NCI-H2107 (cell line): ENCODE measurements around the gene COP1.
"Not testable (repeated sequence)": the region's sequence is repeated elsewhere in the genome, so short reads cannot be mapped to it uniquely, and the experiment has no call there.

Experiments
- DNase-seq: peaks from one replicate; lab custom pipeline; 2025; lab: John Stamatoyannopoulos, UW

Gene COP1

DNA sequence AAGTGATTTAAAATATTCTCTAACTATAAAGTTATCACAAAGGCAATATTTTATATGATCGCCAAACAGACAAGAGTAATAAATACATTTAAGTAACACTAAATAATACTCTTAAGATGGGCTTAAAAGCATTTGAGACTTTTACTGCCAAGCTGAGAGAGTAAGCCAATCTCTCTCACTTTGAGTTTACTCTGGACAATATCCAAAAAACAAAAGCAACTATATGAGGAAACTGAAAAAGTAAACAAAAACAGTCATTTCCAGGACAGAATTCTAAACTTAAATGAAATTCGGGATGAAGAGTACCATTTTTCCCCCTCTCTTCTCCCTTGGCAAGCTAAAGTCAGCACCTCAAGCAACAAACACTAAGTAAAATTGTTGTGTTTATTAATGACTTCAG, 173.2 kb downstream of the COP1 start:
- DNase-seq = no peak

DNA sequence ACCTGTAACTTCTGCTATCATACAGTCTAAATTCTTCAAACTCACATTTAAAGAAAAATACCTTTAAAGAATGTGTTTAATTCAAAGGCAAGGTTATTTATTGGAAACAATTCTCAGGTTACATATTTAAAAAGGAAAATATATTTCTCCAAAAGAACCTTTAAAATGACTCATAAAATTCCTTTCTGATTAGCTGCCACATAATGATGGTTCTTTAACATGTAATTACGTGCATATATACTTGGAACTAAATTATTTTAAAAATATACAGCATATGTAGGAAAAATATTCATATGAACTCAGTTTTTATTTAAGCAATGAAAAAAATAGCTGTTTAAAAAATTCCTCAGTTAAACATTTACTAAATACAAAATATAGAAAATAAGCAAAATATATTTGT, 173.6 kb downstream of the COP1 start:
- no peak for DNase-seq

DNA sequence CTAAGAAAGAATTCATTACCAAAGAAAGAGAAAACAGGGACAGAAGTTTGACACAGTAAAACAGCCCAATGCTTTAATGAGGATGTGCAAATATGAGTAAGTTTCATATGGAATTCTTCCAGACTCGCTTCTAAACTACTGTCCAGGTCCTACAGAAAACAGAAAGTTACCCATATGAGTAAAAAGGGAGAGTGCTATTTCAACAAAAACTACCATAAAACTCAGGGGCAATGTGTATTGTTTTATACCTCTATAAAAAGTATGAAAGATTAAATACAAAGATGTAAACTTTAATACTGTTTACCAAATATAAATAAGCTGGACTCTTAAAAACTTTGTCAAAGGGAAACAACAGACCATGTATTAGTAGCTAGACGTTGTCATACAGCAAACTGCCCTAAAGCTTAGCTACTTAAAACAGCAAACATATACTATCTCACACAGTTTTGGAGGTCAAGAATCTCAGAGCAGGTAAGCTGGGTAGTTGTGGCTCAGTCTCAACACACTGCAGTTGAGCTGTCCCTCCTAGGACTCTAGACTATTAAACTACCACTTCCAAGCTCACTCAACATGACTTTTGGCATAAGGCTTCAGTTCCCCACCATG, 174.9 kb downstream of the COP1 start:
- no peak for DNase-seq

DNA sequence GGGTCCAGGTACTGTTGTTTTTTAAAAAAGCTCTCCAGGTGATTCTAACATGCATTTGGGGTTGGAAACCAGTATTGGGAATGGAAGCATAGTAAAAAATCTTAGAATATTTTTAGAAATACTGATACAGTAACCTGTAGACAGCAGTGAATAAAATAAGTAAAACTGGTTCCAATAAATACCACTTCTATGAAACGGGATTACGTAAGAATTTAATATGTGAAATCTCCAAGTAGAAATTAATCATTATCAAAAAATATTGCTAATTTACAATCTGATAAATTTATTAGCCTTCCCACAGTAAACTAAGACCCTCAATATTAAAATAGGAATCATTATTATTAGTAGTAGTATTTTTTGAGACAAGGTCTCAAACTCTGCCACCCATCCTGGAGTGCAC, 177.5 kb downstream of the COP1 start:
- no peak for DNase-seq

DNA sequence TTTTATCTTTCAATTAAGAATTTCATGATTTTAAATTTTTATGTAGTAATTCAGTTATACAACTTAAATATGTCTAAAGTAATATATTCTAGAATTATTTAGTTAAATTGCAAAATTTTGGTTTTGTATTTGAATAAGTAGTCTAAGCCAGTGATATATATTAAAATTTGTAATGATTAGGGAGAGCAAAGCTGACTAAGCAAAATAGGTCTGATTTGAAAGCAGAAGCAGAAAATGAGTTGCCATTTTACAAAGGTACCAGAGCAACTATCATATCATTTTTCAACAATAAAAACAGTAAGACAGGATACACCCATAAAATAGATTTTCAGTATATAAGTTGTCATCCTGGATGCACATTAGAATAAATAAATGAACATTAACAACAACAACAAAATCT, 177.9 kb downstream of the COP1 start:
- no peak for DNase-seq

DNA sequence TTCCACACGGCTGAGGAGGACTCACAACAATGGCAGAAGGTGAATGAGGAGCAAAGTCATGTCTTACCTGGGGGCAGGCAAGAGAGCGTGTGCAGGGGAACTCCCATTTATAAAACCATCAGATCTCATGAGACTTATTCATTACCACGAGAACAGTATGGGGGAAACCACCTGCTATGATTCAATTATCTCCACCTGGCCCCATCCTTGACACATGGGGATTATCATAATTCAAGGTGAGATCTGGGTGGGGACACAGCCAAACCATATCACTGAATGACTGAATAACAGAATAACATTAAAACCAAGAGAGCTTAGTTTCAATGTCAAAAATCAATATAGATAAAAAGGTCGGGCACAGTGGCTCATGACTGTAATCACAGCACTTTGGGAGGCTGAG, 179.2 kb downstream of the COP1 start:
- not testable (repeated sequence) for DNase-seq

DNA sequence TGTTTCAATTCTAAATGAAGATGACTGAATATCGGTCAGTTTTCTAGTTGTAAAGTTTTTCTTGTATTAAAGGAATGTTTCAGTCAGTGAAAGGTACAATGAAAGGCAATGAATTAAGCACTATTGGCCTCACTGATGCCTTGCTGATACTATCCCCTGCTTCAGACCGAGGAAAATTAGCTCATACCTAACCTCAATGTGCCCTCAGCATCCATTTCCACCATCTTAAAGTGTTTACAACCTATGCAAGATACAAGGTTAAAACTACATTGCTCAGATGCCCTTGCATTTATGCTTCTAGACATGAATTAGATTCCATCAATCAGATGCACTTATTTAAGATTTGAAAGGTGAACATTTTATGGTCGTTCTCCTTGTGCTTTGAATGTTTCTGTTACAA, 184.5 kb downstream of the COP1 start:
- DNase-seq = no peak

DNA sequence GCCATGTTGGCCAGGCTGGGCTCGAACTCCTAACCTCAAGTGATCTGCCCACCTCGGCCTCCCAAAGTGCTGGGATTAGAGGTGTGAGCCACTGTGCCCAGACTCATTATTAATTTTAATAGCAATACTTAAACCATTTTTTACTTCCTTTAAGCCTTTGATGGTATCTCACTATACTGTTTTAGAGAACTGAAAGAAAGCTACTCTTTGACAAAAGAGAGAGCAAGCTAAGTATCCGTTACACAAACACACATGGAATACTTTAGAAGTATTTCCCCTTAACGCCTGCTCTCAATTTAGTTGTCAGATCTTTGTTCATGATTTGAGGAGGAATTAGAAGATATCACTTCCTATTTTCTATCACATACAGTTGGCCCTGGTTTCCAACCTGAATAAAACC, 189.4 kb downstream of the COP1 start:
- DNase-seq = no peak

DNA sequence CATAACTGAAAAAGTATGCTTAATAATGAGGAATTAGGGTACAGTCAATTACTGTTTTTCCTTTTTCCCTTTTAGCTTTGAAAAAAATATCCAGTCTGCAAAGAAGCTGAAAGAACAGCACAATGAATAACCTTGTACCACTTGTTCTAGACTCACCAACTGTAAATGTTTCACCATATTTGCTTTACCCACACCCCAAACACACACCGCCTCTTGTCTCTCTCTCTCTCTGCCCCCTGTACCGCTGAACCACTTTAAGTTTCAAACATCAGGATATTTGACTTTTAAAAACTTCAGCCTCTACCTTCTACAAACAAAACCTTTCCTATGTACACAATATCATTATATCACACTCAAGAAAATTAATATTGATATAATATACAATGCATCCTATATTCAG, 197.1 kb downstream of the COP1 start:
- no peak for DNase-seq

DNA sequence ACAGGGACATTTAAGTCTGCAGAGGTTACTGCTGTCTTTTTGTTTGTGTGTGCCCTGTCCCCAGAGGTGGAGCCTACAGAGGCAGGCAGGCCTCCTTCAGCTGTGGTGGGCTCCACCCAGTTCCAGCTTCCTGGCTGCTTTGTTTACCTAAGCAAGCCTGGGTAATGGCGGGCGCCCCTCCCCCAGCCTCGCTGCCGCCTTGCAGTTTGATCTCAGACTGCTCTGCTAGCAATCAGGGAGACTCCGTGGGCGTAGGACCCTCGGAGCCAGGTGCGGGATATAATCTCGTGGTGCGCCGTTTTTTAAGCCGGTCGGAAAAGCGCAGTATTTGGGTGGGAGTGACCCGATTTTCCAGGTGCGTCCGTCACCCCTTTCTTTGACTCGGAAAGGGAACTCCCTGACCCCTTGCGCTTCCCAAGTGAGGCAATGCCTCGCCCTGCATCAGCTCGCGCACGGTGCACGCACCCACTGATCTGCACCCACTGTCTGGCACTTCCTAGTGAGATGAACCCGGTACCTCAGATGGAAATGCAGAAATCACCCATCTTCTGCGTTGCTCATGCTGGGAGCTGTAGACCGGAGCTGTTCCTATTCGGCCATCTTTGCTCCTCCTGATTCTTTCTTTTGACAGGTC, 199.2 kb downstream of the COP1 start:
- not testable (repeated sequence) for DNase-seq

DNA sequence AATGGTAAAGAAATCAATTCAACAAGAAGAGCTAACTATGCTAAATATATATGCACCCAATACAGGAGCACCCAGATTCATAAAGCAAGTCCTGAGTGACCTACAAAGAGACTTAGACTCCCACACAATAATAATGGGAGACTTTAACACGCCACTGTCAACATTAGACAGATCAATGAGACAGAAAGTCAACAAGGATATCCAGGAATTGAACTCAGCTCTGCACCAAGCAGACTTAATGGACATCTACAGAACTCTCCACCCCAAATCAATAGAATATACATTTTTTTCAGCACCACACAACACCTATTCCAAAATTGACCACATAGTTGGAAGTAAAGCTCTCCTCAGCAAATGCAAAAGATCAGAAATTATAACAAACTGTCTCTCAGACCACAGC, 212.4 kb downstream of the COP1 start:
- DNase-seq = not testable (repeated sequence)

DNA sequence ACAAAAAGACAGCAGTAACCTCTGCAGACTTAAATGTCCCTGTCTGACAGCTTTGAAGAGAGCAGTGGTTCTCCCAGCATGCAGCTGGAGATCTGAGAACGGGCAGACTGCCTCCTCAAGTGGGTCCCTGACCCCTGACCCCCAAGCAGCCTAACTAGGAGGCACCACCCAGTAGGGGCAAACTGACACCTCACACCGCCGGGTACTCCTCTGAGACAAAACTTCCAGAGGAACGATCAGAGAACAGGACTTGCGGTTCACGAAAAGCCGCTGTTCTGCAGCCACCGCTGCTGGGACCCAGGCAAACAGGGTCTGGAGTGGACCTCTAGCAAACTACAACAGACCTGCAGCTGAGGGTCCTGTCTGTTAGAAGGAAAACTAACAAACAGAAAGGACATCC, 214.3 kb downstream of the COP1 start:
- not testable (repeated sequence) for DNase-seq

DNA sequence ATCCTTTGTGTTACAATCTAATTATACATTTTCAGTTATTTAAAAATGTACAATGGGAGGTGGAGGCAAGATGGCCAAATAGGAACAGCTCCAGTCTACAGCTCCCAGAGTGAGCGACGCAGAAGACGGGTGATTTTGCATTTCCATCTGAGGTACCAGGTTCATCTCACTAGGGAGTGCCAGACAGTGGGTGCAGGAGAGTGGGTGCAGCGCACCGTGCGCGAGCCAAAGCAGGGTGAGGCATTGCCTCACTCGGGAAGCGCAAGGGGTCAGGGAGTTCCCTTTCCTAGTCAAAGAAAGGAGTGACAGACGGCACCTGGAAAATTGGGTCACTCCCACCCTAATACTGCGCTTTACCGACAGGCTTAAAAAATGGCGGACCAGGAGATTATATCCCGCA, 214.9 kb downstream of the COP1 start:
- not testable (repeated sequence) for DNase-seq

DNA sequence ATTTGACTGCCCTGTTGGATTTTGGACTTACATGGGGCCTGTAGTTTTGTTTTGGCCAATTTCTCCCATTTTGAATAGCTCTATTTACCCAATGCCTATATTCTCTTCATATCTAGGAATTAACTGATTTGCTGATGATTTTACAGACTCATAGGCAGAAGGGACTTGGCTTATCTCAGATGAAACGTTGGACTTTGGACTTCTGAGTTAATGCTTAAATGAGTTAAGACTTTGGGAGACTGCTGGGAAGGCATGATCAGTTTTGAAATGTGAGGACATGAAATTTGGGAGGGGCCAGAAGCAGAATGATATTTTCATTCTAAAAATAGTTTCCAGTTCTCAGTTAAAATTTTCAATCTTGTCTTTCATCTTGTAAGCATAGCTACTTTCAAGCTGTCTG, 222.3 kb downstream of the COP1 start:
- no peak for DNase-seq

DNA sequence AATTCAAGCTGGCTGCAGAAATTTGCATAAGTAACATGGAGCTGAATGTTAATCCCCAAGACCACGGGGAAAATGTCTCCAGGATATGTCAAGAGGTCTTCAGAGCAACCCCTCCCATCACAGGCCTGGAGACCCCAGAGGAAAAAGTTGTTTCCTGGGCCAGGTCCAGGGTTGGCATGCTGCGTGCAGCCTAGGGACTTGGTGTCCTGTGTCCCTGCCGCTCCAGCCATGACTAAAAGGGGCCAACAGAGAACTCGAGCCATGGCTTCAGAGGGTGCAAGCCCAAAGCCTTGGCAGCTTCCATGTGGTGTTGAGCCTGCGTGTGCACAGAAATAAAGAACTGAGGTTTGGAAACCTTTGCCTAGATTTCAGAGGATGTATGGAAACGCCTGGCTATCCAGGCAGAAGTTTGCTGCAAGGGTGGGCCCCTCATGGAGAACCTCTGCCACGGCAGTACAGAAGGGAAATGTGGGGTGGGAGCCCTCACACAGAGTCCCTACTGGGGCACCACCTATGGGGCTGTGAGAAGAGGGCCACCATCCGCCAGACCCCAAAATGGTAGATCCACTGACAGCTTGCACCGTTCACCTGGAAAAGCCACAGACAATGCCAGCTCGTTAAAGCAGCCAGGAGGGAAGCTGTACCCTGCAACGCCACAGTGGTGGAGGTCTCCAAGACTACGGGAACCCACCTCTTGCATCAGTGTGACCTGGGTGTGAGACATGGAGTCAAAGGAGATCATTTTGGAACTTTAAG, 222.9 kb downstream of the COP1 start:
- no peak for DNase-seq

DNA sequence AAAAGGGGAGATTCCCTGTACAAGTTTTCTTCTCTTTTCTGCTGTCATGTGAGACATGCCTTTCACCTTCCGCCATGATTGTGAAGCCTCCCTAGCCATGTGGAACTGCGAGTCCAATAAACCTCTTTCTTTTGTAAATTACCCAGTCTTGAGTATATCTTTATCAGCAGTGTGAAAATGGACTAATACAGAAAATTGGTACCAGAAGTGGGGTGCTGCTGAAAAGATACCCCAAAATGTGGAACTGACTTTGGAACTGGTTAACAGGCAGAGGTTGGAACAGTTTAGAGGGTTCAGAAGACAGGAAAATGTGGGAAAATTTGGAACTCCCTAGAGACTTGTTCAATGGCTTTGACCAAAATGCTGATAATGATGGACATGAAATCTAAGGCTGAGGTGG, 223.7 kb downstream of the COP1 start:
- not testable (repeated sequence) for DNase-seq

DNA sequence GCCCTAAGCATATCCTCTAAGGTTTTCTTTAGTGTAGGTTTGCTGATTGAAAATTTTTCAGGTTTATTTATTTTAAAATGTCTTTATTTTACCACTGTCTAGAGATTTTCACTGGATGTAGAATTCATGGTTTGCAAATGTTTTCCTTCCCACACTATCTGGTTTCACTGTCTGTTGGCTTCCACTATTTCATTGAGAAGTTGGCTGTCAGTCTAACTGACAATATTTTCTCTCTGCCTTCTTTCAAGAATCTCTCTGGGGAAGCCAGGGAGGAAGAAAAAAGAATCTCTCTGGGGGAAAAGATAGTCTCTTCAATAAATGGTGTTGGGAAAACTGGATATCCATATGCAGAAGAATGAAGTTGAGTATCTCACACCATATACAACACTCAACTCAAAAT, 226.0 kb downstream of the COP1 start:
- no peak for DNase-seq

DNA sequence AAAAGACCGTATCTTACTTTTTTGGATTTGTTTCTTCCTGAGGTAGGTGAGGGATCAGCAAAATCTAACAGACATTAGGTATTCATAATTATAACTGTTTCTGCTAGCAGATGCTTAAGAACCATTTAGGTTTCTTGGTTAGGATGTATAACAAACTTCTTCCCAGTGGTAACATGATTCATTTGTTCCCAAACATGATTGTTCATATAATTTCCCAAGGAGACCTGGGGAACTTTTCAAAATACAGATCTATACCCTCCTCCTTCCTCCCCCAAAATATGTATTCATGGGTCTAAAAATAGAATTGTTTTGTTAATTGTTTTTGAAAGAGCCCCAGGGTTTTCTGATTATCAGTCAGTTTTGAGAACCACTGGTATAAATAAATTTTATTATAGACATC, 228.2 kb downstream of the COP1 start:
- no peak for DNase-seq

DNA sequence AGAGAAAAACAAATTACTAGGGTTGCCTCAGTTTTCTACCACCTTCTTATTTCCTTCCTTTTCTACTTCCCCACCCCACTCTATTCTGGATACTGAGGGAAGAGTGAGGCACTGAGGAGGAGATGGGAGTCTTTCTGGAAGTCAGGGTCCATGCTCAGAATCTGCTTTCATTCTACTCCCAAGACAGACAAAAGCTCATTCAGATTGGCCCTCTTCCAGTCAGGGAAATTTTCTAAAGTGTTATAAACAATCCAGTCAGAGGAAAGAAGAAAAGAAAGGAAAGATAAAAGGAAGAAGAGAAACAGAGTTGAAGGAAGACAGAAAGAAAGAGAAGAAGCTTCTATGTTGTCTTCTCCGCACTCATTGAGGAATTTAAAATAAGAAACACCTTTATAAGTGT, 228.6 kb downstream of the COP1 start:
- DNase-seq = no peak

DNA sequence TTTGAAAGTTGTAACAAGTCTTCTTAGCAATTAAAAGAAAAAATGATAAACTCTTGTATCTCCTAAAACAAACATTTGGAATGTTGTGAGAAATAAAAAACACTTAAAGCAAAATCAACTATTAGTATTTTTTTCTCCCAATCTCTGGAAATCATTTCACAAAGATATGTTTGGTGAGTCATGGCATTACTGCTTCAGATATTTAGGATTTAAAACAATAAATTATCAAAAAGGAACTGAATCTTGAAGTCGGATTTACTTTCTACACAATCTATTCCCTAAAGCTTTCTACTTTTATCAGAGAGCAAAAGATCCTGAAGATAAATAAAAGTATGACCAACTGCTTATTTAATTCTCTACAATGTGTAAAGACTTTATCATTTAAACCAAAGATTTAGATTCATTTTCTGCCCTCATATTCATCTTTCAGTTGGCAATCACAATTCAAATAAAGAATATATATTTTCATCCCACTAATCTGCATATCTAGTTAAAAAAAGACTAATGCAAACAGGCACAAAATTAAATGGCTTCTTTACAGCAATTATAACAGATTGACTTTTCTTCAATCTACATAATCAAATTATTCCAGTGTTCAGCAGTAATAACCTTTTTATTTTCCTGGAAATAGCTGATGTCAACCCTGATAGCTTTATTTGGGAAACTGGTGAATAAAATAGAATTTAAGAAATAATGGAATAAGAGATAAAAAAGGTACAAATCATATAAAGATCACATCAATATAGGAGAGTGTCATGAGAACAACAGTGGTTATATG, 230.0 kb downstream of the COP1 start:
- DNase-seq = no peak

DNA sequence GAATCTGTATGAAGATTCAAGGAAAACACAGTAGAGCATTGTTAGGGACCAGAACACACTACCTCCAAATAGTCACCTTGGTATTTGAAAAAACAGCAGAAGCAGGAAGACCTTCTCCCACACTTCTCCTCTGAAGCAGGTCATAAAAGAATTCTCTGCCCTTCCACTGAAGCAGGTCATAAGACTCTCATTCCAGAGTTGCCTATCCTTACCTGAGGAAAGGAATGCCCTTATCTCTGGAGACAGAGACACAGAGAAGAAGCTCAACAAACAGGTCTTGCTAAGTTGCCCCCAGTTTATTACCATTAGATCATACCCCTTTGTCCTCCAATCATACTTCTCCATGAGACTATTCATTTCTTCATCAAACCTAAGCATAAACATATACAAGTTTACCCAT, 237.9 kb downstream of the COP1 start:
- DNase-seq = no peak

DNA sequence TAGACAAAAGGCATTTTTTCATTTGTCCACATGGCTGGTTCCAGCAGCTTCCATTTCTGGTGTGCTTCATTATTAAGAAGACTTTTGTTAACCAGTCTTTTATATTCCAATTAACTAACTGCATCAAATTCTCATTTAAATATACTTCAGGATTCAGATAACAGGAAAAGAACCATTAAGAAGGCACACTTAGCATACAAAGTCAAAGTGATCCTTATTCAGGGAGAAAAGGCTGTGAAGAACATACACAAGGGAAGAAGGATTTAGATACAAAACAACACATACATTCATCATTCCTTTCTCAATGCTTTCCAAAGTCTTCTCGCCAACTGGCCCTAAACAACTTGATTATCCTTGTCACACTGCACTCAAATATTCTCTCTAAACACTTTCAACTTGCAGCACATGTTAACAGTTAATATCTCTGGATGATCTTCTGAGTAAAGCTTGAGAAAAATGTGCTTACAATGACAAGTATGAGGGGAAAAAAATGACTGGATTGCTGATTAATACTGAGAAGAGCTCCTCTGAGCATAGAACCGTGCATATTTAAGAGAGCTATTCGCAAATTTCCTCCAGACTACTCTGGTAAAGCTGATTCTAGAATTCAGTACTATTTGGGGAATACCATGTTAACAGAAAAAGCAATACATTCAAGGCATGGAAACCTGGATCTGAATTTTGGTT, 238.5 kb downstream of the COP1 start:
- no peak for DNase-seq
